Renal cortical epithelial cell (primary cell): ENCODE data around the gene GARNL3. TPM values are rescaled to one million over a fixed set of nuclear protein-coding genes. Genes with fewer than 3 reads are reported as not detected.

Experiments used
- DNase-seq: peaks from one replicate; pipeline ENCODE4 v3.0.0-alpha.2; 2011; ENCODE audit warnings: low read depth
- total RNA-seq: library from RNA; depleted of rRNA; stranded (reverse); fragments of >200 nt; gene quantifications from 2 replicates; pipeline ENCODE4 v1.2.3, GENCODE V29; 2014

Gene GARNL3
- total RNA-seq, 1 donor from 2014 or later, result 13.9 TPM

GRCh38 chr9:127311239-127311741 is 46.7 kb downstream of the GARNL3 start:
- peak; percentile 75 for DNase-seq

GRCh38 chr9:127313042-127313560 is 48.5 kb downstream of the GARNL3 start:
- no peak for DNase-seq

- no peak for DNase-seq
Measured at GRCh38 chr9:127314911-127315310, 50.3 kb downstream of the GARNL3 start.

- no peak for DNase-seq
Measured at GRCh38 chr9:127316586-127317323, 52.2 kb downstream of the GARNL3 start.

GRCh38 chr9:127318651-127319167 is 54.1 kb downstream of the GARNL3 start:
- peak; percentile 50 for DNase-seq

GRCh38 chr9:127319366-127320114 is 55.0 kb downstream of the GARNL3 start:
- no peak for DNase-seq

- DNase-seq, result no peak
Measured at GRCh38 chr9:127320115-127320378, 55.5 kb downstream of the GARNL3 start.

GRCh38 chr9:127323393-127323792 is 58.8 kb downstream of the GARNL3 start:
- DNase-seq, result no peak

- no peak for DNase-seq
Measured at GRCh38 chr9:127330501-127330900, 65.9 kb downstream of the GARNL3 start.

- peak; percentile 9 for DNase-seq
Measured at GRCh38 chr9:127333221-127334064, 68.9 kb downstream of the GARNL3 start.

- DNase-seq, result no peak
Measured at GRCh38 chr9:127334725-127335124, 70.2 kb downstream of the GARNL3 start.

- peak; percentile 69 for DNase-seq
Measured at GRCh38 chr9:127336086-127336485, 71.5 kb downstream of the GARNL3 start.

GRCh38 chr9:127336506-127337352 is 72.2 kb downstream of the GARNL3 start:
- DNase-seq, result peak; percentile 97

- no peak for DNase-seq
Measured at GRCh38 chr9:127340721-127341120, 76.1 kb downstream of the GARNL3 start.

GRCh38 chr9:127341152-127341551 is 76.6 kb downstream of the GARNL3 start:
- DNase-seq, result no peak

GRCh38 chr9:127344368-127345000 is 79.9 kb downstream of the GARNL3 start:
- peak; percentile 47 for DNase-seq

- DNase-seq, result peak; percentile 19
Measured at GRCh38 chr9:127345566-127345965, 81.0 kb downstream of the GARNL3 start.

GRCh38 chr9:127346584-127346983 is 82.0 kb downstream of the GARNL3 start:
- DNase-seq, result no peak

GRCh38 chr9:127347831-127348776 is 83.5 kb downstream of the GARNL3 start:
- DNase-seq, result peak; percentile 71
